Tibial nerve (tissue), 4 donors: Measurements from ENCODE around the gene ARMH4. TPM values are rescaled to one million over a fixed set of nuclear protein-coding genes. Genes with fewer than 3 reads are reported as not detected.

Source experiments
- DNase-seq, 2 donors: peaks; one replicate each; pipeline ENCODE4 v3.0.0-alpha.2; 2019; ENCODE audit warnings: low spot score in 2 of 2
- H3K27ac ChIP-seq, 4 donors: fragments of 200-600 bp; sonication (generic) in 3 of 4; one replicate each; pipeline ENCODE4 v1.5.1; 2017 to 2019; ENCODE audit warnings: mild to moderate bottlenecking in 1 of 4
- H3K27me3 ChIP-seq, 2 donors: fragments of 200-600 bp; sonication (generic) in 1 of 2; one replicate each; pipeline versions ENCODE4 v1.5.1 to v1.6.0; 2017 to 2019
- H3K36me3 ChIP-seq, 3 donors: fragments of 200-600 bp; sonication (generic); one replicate each; pipeline ENCODE4 v1.5.1; 2018 to 2019
- H3K4me1 ChIP-seq, 4 donors: fragments of 200-600 bp; sonication (generic) in 3 of 4; one replicate each; pipeline ENCODE4 v1.5.1; 2017 to 2019
- H3K4me3 ChIP-seq, 4 donors: fragments of 200-600 bp; sonication (generic) in 3 of 4; one replicate each; pipeline ENCODE4 v1.5.1; 2017 to 2019; ENCODE audit warnings: mild to moderate bottlenecking in 1 of 4, moderate library complexity in 1 of 4
- H3K9me3 ChIP-seq, 4 donors: fragments of 200-600 bp; sonication (generic) in 3 of 4; one replicate each; pipeline ENCODE4 v1.5.1; 2017 to 2019
- CTCF ChIP-seq, 5 experiments: fragments of 200-600 bp in 3 of 5; fragments of 450-650 bp in 2 of 5; sonication (generic) in 3 of 5; IDR thresholded peaks; one replicate each; pipeline ENCODE4 v1.5.1; 2016 to 2019; ENCODE audit warnings: antibody characterized with exemption in 5 of 5, mild to moderate bottlenecking in 3 of 5, moderate library complexity in 2 of 5
- EP300 ChIP-seq, 2 donors: sonication (generic); formaldehyde crosslinking; IDR thresholded peaks; one replicate each; pipeline ENCODE4 v1.6.1; 2017; ENCODE audit warnings: antibody characterized with exemption in 2 of 2, mild to moderate bottlenecking in 1 of 2
- POLR2A ChIP-seq, 2 donors: fragments of 450-650 bp; IDR thresholded peaks; one replicate each; pipeline ENCODE4 v1.6.1; 2017; ENCODE audit warnings: antibody characterized with exemption in 2 of 2, mild to moderate bottlenecking in 2 of 2, moderate library complexity in 2 of 2
- WGBS, 2 donors: methylation state at CpG; one replicate each; pipeline ENCODE4 v1.1.5; 2018; 5-methylcytosine and 5-hydroxymethylcytosine counted together
- total RNA-seq, 4 donors: library from RNA; depleted of rRNA; stranded (reverse); fragments of >200 nt; gene quantifications; one replicate each; pipeline ENCODE4 v1.1.0, GENCODE V29; 2016

ARMH4 gene
- total RNA-seq, 4 donors from 2014 or later: 3.6 to 9.0 (median 5.6) TPM

DNA sequence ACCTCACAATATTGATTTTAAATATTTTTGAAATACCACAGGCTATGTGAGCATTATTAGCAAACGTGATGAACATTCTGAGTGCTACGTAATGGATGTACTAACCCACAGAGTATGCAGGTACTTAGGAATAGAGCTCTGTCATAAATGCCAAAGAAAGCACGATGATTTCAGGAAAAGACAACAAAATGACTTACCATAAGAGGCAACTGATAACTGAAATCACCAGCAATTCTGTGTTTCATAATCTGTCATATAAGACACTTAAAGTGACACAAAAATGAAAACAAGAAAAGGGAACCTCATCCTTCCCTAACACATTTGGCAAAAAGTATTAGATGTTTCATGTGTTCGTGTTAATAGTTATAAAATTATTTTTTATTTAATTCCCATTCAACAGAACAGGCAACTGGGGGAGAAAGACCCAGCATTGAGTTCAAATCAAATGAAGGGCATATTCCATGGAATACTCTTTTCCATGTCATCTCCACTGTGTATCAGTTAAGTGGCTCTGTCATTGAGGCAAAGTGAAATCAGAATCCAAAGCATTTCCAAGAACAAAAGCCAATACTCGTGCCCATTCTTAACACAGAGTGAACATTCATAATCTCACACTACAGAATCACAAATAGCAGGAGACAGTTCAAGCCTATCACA is 30.4 kb downstream of the ARMH4 start:
- peaks cover 0 to 5% (median 0%) of the 10 kb centered on the region in 3 donors for H3K36me3 ChIP-seq
- H3K4me1 ChIP-seq: no peaks in the 10 kb centered on the region
- 81 to 84% methylated on average over 5 of the region's 5 CpGs for WGBS, 2 donors
- DNase-seq: no peak
- peaks cover 0 to 8% (median 0%) of the 10 kb centered on the region in 4 donors for H3K9me3 ChIP-seq
- no peak overlapping the region for H3K4me3 ChIP-seq
- no peak for TF ChIP-seq EP300 (IDR thresholded peaks at IDR 0.05)
- TF ChIP-seq POLR2A (IDR thresholded peaks at IDR 0.05): no peak
- no peak for TF ChIP-seq CTCF (IDR thresholded peaks at IDR 0.05)
- H3K27me3 ChIP-seq: no peaks in the 10 kb centered on the region
- no peak overlapping the region for H3K27ac ChIP-seq

GRCh38 chr14:58119381-58119780 is 32.6 kb downstream of the ARMH4 start:
- Histone ChIP-seq H3K4me3 (no peak overlapping the region), H3K27me3 (no peaks in the 10 kb centered on the region), H3K9me3 (no peaks in the 10 kb centered on the region), H3K27ac (no peak overlapping the region), H3K4me1 (no peaks in the 10 kb centered on the region), H3K36me3 (no peaks in the 10 kb centered on the region)
- no peak for DNase-seq
- no peak for TF ChIP-seq EP300 (IDR thresholded peaks at IDR 0.05)
- TF ChIP-seq POLR2A (IDR thresholded peaks at IDR 0.05): no peak
- TF ChIP-seq CTCF (IDR thresholded peaks at IDR 0.05): no peak
- 58 to 67% methylated on average over 3 of the region's 3 CpGs for WGBS, 2 donors

DNA sequence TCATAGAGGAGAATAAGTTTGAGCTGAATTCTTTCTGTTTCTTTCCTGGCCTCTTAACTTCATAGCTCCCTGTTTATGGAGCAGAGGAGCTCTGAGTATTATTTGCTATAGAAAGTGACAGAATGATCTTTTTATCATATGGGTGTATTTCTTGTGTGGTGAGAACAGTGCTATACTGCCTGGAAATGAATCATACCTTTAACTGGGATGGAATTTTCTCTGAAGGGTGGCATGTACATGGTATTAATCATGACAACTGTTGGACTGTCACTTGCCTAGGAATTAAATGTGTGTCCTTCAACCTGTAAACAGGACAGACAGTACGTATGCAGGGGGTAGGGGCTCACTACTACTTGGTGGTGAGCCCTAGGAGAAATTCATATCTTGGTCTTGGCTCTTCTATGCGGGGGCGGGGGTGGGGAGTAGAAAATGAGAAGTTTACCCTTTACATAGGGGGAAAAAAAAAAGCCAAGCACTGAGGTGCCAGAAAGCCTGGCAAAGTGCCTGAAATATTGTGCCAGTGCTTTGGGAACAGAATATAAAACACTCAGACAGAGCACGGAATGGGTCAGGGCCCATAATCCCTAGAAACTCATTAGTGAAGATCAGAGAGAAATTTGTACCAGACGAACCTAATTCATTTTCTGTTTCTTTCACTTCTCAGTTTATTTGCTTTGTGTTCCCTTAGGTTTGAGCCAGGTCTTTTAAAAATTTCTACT is 33.8 kb downstream of the ARMH4 start:
- no peaks in the 10 kb centered on the region for H3K27me3 ChIP-seq
- no peak for TF ChIP-seq EP300 (IDR thresholded peaks at IDR 0.05)
- TF ChIP-seq CTCF (IDR thresholded peaks at IDR 0.05): no peak
- TF ChIP-seq POLR2A (IDR thresholded peaks at IDR 0.05): no peak
- H3K9me3 ChIP-seq: no peaks in the 10 kb centered on the region
- whole genome bisulfite sequencing, 2 donors: 63 to 69% methylated on average over 5 of the region's 5 CpGs
- no peaks in the 10 kb centered on the region for H3K36me3 ChIP-seq
- no peak for DNase-seq
- H3K4me1 ChIP-seq: no peaks in the 10 kb centered on the region
- no peak overlapping the region for H3K27ac ChIP-seq
- H3K4me3 ChIP-seq: no peak overlapping the region

DNA sequence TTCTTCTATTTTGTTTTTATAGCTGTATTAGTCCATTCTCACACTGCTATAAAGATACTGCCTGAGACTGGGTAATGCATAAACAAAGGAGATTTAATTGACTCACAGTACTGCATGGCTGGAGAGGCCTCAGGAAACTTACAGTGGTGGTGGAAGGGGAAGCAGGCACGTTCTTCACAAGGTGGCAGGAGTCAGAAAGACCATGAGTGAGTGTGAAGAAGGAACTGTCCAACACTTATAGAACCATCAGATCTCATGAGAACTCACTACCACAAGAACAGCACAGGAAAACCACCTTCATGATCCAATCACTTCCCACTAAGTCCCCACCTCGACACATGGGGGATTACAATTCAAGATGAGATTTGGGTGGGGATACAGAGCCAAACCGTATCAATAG is 42.3 kb downstream of the ARMH4 start:
- Histone ChIP-seq H3K27me3 (no peaks in the 10 kb centered on the region), H3K4me3 (no peak overlapping the region), H3K36me3 (no peaks in the 10 kb centered on the region), H3K9me3 (no peaks in the 10 kb centered on the region), H3K27ac (no peak overlapping the region), H3K4me1 (no peaks in the 10 kb centered on the region)
- TF ChIP-seq POLR2A (IDR thresholded peaks at IDR 0.05) (no peak), EP300 (IDR thresholded peaks at IDR 0.05) (no peak), CTCF (IDR thresholded peaks at IDR 0.05) (no peak)
- no peak for DNase-seq
- WGBS, 2 donors: 50 to 53% methylated on average over 3 of the region's 3 CpGs

- no peak for TF ChIP-seq POLR2A (IDR thresholded peaks at IDR 0.05)
- TF ChIP-seq CTCF (IDR thresholded peaks at IDR 0.05): no peak
- TF ChIP-seq EP300 (IDR thresholded peaks at IDR 0.05): no peak
- H3K9me3 ChIP-seq: no peaks in the 10 kb centered on the region
- H3K27ac ChIP-seq: no peak overlapping the region
- WGBS, 2 donors: 91 to 95% methylated on average over 1 of the region's 1 CpG
- no peaks in the 10 kb centered on the region for H3K36me3 ChIP-seq
- H3K4me1 ChIP-seq: no peaks in the 10 kb centered on the region
- no peak overlapping the region for H3K4me3 ChIP-seq
- H3K27me3 ChIP-seq: no peaks in the 10 kb centered on the region
- no peak for DNase-seq
These were observed 43.3 kb downstream of the ARMH4 start for GRCh38 chr14:58108717-58109116.
